ENCODE results near the gene SLC24A3.

DNA sequence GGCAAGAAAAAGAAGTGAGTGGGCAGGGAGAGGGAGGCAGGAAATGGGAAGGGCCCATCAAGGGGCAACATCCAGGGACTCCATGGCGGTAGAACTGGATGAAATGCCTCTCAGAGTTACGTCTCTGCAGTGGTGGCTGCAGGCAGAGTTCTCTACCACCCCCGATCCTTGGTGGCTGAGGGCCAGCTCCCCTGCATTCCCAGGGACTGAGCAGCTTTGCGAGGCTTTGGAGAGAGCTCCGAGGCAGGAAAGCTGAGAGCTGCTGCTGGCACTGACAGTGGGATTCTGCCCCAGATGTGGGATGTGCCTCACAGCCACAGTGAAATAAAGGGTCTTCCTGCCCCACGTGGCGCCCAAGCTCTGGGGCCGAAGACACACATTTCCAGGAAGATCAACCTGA, 236.6 kb downstream of the SLC24A3 start:
- no peak for TF ChIP-seq FOXM1 (IDR thresholded peaks at IDR 0.05; ENCODE audit: borderline replicate concordance)
- no peak for TF ChIP-seq BHLHE40 (IDR thresholded peaks at IDR 0.05; ENCODE audit: borderline replicate concordance)
- no peak for TF ChIP-seq FOXA1 (IDR thresholded peaks at IDR 0.05)
- no peak for TF ChIP-seq ELF4 (IDR thresholded peaks at IDR 0.05)
- no peak for TF ChIP-seq TARDBP (IDR thresholded peaks at IDR 0.05)
- no peak for TF ChIP-seq NFRKB (IDR thresholded peaks at IDR 0.05)
- no peak for TF ChIP-seq HDGF (IDR thresholded peaks at IDR 0.05; ENCODE audit: borderline replicate concordance)
- TF ChIP-seq SP1 (IDR thresholded peaks at IDR 0.05): no peak
- TF ChIP-seq L3MBTL2 (conservative IDR thresholded peaks at IDR 0.05): no peak
